ENCODE results near the gene GAK.

The GAK gene

GRCh38 chr4:804804-805203, 127.3 kb downstream of the GAK start:
- no peak for DNase-seq (ENCODE audit: low read depth)
- TF ChIP-seq MYC (IDR thresholded peaks at IDR 0.05; ENCODE audit: low read depth, low read length) (no peak), MAX (IDR thresholded peaks at IDR 0.05; ENCODE audit: low read depth, low read length) (no peak), POLR2A (IDR thresholded peaks at IDR 0.05; ENCODE audit: extremely low read depth, insufficient read length) (no peak), CTCF (IDR thresholded peaks at IDR 0.05; ENCODE audit: low read depth, low read length) (no peak)

GRCh38 chr4:803884-804283, 128.2 kb downstream of the GAK start:
- no peak for DNase-seq (ENCODE audit: low read depth)
- TF ChIP-seq CTCF (IDR thresholded peaks at IDR 0.05; ENCODE audit: low read depth, low read length) (no peak), MYC (IDR thresholded peaks at IDR 0.05; ENCODE audit: low read depth, low read length) (no peak), MAX (IDR thresholded peaks at IDR 0.05; ENCODE audit: low read depth, low read length) (no peak), POLR2A (IDR thresholded peaks at IDR 0.05; ENCODE audit: extremely low read depth, insufficient read length) (no peak)
- no peak overlapping the region for H3K4me3 ChIP-seq (ENCODE audit: low read depth, low read length)

More at GRCh38 chr4:804804-805203, 127.3 kb downstream of the GAK start:
- no peak overlapping the region for H3K4me3 ChIP-seq (ENCODE audit: low read depth, low read length)

GRCh38 chr4:801436-802124, 130.5 kb downstream of the GAK start:
- no peak overlapping the region for H3K4me3 ChIP-seq (ENCODE audit: low read depth, low read length)
- DNase-seq (ENCODE audit: low read depth) = no peak
- TF ChIP-seq MYC (IDR thresholded peaks at IDR 0.05; ENCODE audit: low read depth, low read length) (no peak), CTCF (IDR thresholded peaks at IDR 0.05; ENCODE audit: low read depth, low read length) (no peak), POLR2A (IDR thresholded peaks at IDR 0.05; ENCODE audit: extremely low read depth, insufficient read length) (no peak), MAX (IDR thresholded peaks at IDR 0.05; ENCODE audit: low read depth, low read length) (no peak)

Measured in NB4 (cell line).